Sigmoid colon (tissue), 7 donors: ENCODE results near the gene ARHGEF37. TPM values are rescaled to one million over a fixed set of nuclear protein-coding genes. Genes with fewer than 3 reads are reported as not detected.

Experiments used
- DNase-seq: peaks from one replicate; pipeline ENCODE4 v3.0.0-alpha.2; 2019
- H3K27ac ChIP-seq, 4 donors: fragments of 200-600 bp; sonication (generic); one replicate each; pipeline ENCODE4 v1.5.1; 2016 to 2019; ENCODE audit warnings: mild to moderate bottlenecking in 1 of 4
- H3K27me3 ChIP-seq, 3 donors: fragments of 200-600 bp; sonication (generic); one replicate each; pipeline ENCODE4 v1.5.1; 2019; ENCODE audit warnings: mild to moderate bottlenecking in 1 of 3
- H3K36me3 ChIP-seq, 4 donors: fragments of 200-600 bp; sonication (generic); one replicate each; pipeline ENCODE4 v1.5.1; 2016 to 2019
- H3K4me1 ChIP-seq, 4 donors: fragments of 200-600 bp; sonication (generic); one replicate each; pipeline ENCODE4 v1.5.1; 2017 to 2019
- H3K4me3 ChIP-seq, 4 donors: fragments of 200-600 bp; sonication (generic); one replicate each; pipeline ENCODE4 v1.5.1; 2017 to 2019; ENCODE audit warnings: mild to moderate bottlenecking in 2 of 4, moderate library complexity in 1 of 4
- H3K9me3 ChIP-seq, 4 donors: fragments of 200-600 bp in 3 of 4; sonication (generic) in 3 of 4; one replicate each; pipeline versions ENCODE4 v1.5.1 to v1.6.1; 2013 to 2019
- CTCF ChIP-seq, 4 experiments: fragments of 450-650 bp in 3 of 4; fragments of 200-600 bp in 1 of 4; IDR thresholded peaks; one replicate each; pipeline ENCODE4 v1.5.1; 2016 to 2019; ENCODE audit warnings: antibody characterized with exemption in 4 of 4, mild to moderate bottlenecking in 3 of 4, moderate library complexity in 2 of 4
- EP300 ChIP-seq, 4 donors: sonication (generic); formaldehyde crosslinking; IDR thresholded peaks; one replicate each; pipeline ENCODE4 v1.6.1; 2017; ENCODE audit warnings: antibody characterized with exemption in 4 of 4
- POLR2A ChIP-seq, 2 donors: fragments of 450-650 bp; IDR thresholded peaks; one replicate each; pipeline ENCODE4 v1.6.1; 2016; ENCODE audit warnings: antibody characterized with exemption in 2 of 2, mild to moderate bottlenecking in 2 of 2, moderate library complexity in 2 of 2
- POLR2AphosphoS5 ChIP-seq, 4 donors: sonication (generic); formaldehyde crosslinking; IDR thresholded peaks; one replicate each; pipeline ENCODE4 v1.6.1; 2017; ENCODE audit warnings: antibody characterized with exemption in 4 of 4
- WGBS, 2 donors: extraction: QIAGEN DNeasy Blood & Tissue Kit; methylation state at CpG; one replicate each; pipeline ENCODE4 v1.1.7; 2013; 5-methylcytosine and 5-hydroxymethylcytosine counted together
- intact Hi-C: fragments of 100-400 bp; cut with DNase I; formaldehyde crosslinking; loops from one replicate; pipeline ENCODE4 v1.15.1; 2023
- polyA plus RNA-seq, 3 donors: library from polyadenylated mRNA; stranded (reverse); fragments of 200-250 nt; gene quantifications; one replicate each; pipeline ENCODE4 v1.2.3, GENCODE V29; 2013
- total RNA-seq, 4 donors: library from RNA; depleted of rRNA; stranded (reverse); fragments of >200 nt; gene quantifications; one replicate each; pipeline ENCODE4 v1.1.0, GENCODE V29; 2016
- donor health status: healthy with polysubstance abuse.
- donor health status: Bipolar disorder and iron deficiency.
- donor health status: healthy.

Gene ARHGEF37
- total and polyA plus RNA-seq, 7 donors, result 4.8 to 51.0 (median 23.5) TPM

GRCh38 chr5:149609640-149610219, 28.4 kb downstream of the ARHGEF37 start:
- peaks cover 13 to 69% (median 23%) of the 10 kb centered on the region in 4 donors for H3K36me3 ChIP-seq
- no peak overlapping the region for H3K4me3 ChIP-seq
- intact Hi-C loops, result no loop called here
- TF ChIP-seq POLR2AphosphoS5 (IDR thresholded peaks at IDR 0.05) (peak in 3 of 4 donors; percentile 35 to 53 (median 47)), EP300 (IDR thresholded peaks at IDR 0.05) (no peak), CTCF (IDR thresholded peaks at IDR 0.05) (no peak)
- 89 to 94% methylated on average over 14 of the region's 14 CpGs for WGBS, 2 donors
- no peaks in the 10 kb centered on the region for H3K9me3 ChIP-seq
- no peaks in the 10 kb centered on the region for H3K27me3 ChIP-seq
- peaks cover 0 to 33% (median 29%) of the 10 kb centered on the region in 4 donors for H3K4me1 ChIP-seq
- H3K27ac ChIP-seq, result peak overlapping the region in 3 of 4 donors; percentile 25 to 76 (median 69)
- DNase-seq, result no peak

GRCh38 chr5:149610589-149611255, 29.4 kb downstream of the ARHGEF37 start:
- Histone ChIP-seq H3K27me3 (no peaks in the 10 kb centered on the region), H3K9me3 (no peaks in the 10 kb centered on the region), H3K27ac (peak overlapping the region in 3 of 4 donors; percentile 56 to 76 (median 69)), H3K4me3 (no peak overlapping the region), H3K36me3 (peaks cover 13 to 59% (median 21%) of the 10 kb centered on the region in 4 donors), H3K4me1 (peaks cover 0 to 37% (median 33%) of the 10 kb centered on the region in 4 donors)
- TF ChIP-seq POLR2A (IDR thresholded peaks at IDR 0.05) (no peak), CTCF (IDR thresholded peaks at IDR 0.05) (no peak), EP300 (IDR thresholded peaks at IDR 0.05) (no peak), POLR2AphosphoS5 (IDR thresholded peaks at IDR 0.05) (no peak)
- no peak for DNase-seq
- intact Hi-C loops, result no loop called here
- WGBS, 2 donors, result 92 to 97% methylated on average over 4 of the region's 4 CpGs

GRCh38 chr5:149611326-149611725, 30.0 kb downstream of the ARHGEF37 start:
- Histone ChIP-seq H3K27me3 (no peaks in the 10 kb centered on the region), H3K9me3 (no peaks in the 10 kb centered on the region), H3K4me1 (peaks cover 0 to 44% (median 33%) of the 10 kb centered on the region in 4 donors), H3K27ac (peak overlapping the region in 3 of 4 donors; percentile 56 to 76 (median 69)), H3K36me3 (peaks cover 13 to 53% (median 19%) of the 10 kb centered on the region in 4 donors), H3K4me3 (no peak overlapping the region)
- peak; percentile 76 for DNase-seq
- TF ChIP-seq POLR2A (IDR thresholded peaks at IDR 0.05) (no peak), POLR2AphosphoS5 (IDR thresholded peaks at IDR 0.05) (no peak), EP300 (IDR thresholded peaks at IDR 0.05) (no peak), CTCF (IDR thresholded peaks at IDR 0.05) (no peak)
- intact Hi-C loops, result no loop called here
- WGBS, 2 donors, result 14 to 62% methylated on average over 5 of the region's 5 CpGs

- Histone ChIP-seq H3K36me3 (peaks cover 20 to 62% (median 32%) of the 10 kb centered on the region in 4 donors), H3K4me3 (no peak overlapping the region), H3K27ac (peak overlapping the region in 2 of 4 donors; percentile 80 to 83), H3K9me3 (no peaks in the 10 kb centered on the region), H3K27me3 (no peaks in the 10 kb centered on the region), H3K4me1 (peaks cover 0 to 71% (median 55%) of the 10 kb centered on the region in 4 donors)
- TF ChIP-seq CTCF (IDR thresholded peaks at IDR 0.05) (no peak), POLR2A (IDR thresholded peaks at IDR 0.05) (no peak), POLR2AphosphoS5 (IDR thresholded peaks at IDR 0.05) (no peak), EP300 (IDR thresholded peaks at IDR 0.05) (no peak)
- no peak for DNase-seq
- WGBS, 2 donors, result 95 to 97% methylated on average over 8 of the region's 8 CpGs
- intact Hi-C loops, result no loop called here
Observed at GRCh38 chr5:149614034-149614907, 33.0 kb downstream of the ARHGEF37 start.
